Activated CD8-positive, alpha-beta memory T cell treated with anti-CD3 and anti-CD28 coated beads, Interleukin-2, amount 50 U/mL, for 24 hours (primary cell): ENCODE measurements around the gene MYLK2.

ENCODE experiments used
- DNase-seq: peaks from one replicate; pipeline ENCODE4 v3.0.0-alpha.2; 2020; ENCODE audit errors: extremely low read depth

MYLK2 gene

DNA sequence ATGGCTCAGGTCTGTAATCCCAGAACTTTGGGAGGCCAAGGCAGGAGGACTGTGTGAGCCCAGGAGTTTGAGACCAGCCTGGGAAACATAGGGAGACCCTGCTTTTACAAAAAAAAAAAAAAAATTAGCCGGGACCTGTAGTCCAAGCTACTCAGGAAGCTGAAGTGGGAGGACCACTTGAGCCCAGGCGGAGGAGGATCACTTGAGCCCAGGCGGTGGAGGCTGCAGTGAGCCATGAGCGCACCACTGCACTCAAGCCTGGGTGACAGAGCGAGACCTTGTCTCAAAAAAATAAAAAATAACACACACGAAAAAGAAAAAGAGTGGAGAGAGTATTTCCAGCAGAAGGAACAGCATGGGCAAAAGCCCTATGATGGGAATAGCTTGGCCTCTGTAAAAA, 53.2 kb downstream of the MYLK2 start:
- DNase-seq, result no peak

DNA sequence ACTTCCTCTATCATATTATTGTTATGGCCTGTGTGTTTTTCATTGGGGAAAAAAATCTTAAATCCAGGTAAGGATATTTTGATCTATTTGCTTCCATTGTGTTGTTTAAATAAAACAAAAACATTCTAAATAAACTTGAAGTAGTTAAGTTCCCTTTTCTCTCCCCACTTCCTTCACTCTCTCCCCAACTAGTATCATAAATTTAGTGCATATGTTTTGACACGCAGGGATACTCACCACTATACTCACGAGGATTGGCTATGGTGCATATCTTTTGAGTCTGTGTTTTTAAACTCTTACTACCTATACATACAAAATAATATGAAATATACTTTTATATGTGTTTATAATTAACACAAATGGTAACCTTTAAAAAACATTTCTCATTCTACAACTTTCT, 56.5 kb downstream of the MYLK2 start:
- DNase-seq, result no peak

DNA sequence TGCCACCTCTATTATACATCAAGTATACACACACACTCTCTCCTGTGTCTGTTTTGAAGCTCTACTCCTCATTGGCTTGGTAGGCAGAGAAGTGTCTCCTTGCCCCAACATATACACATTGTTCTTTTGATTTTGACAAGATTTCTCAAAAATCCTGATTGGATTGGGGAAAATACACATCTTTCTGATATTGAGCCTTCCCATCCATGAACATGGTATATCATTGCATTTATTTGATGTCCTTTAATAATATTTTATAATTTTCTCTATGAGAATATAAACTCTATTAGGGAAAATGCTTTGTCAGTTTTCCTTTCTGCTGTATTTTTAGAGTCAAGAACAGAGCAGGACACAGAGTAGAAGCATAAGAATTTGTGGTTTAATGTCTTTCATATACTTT, 58.5 kb downstream of the MYLK2 start:
- DNase-seq, result no peak

DNA sequence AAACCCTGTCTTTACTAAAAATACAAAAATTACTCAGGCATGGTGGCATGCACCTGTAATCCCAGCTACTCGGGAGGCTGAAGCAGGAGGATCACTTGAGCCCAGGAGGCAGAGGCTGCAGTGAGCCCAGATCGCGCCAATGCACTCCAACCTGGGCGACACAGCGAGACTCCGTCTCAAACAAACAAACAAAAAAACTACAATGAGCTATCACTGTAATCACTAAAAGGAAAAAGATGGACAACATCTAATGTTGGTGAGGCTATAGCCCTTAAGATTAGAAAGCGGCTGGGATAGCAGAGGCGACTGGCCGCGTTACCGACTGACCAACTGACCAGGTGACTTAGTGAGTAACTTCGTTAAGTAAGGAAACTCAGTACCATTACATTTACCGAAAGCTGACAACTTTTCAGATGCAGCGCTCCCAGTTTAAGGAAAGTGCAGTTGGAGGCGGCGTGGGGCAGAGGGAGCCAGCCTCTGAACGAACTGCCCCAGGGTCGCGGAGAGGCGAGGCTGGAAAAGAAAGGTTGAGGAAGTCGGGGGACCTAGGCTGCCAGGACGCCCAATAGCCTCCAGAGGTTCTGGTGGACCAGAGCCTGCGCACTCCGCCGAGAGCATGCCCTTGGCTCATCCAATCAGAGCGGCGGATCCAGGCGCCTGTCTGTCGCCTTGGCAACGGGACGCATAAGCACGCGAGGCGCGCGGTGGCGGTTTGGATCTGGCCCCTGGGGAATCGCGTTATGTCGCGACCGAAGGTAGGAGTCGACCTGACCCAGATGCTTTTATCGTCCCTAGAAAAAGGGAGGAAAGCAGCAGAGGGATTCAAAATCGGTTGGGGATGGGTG, 60.2 kb downstream of the MYLK2 start:
- peak; percentile 62 for DNase-seq

DNA sequence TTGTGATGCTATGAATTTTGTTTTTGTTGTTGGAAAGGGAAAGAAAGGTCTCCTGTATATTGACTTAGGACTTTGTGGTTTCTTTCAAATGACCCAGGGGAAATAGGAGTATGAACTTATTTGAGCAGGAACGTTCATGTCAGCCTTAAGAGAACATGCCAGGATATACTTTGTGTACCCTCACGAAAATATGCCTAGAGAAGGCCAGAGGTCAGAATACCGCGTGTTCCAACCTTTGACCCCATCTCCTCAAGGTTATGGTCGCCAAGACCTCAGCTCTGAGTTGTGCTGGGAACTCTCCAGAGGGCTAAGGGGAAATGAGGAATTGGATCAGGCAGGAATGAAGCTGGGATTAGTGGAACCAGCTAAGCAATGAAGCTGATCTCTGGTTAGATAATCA, 62.8 kb downstream of the MYLK2 start:
- no peak for DNase-seq

DNA sequence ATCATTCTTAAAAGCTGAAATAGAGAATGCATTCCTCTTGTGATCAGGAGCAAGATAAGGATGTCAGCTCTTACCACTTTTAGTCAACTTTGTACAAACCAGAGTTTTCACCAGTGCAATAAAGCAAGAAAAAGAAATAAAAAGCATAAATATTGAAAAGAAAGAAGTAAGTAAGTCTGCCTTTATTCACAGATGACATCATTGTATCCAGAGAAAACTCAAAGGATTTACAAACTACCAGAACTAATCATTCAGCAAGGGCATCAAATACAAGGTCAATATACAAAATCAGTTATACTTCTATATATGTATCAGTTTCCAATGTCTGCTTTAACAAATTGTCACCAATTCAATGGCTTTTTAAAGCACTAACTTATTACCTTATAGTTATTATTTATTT, 64.7 kb downstream of the MYLK2 start:
- no peak for DNase-seq
